HG03521 (cell line): ENCODE results near the gene RUFY2.
"Not testable (repeated sequence)": the region's sequence is repeated elsewhere in the genome, so short reads cannot be mapped to it uniquely, and the experiment has no call there.

Experiments used
- ATAC-seq: cut with Tn5 transposase; IDR thresholded peaks from one replicate; pipeline ENCODE4 v1.9.1; 2021; ENCODE audit warnings: mild to moderate bottlenecking, moderate library complexity; ENCODE audit not compliant: unreplicated experiment

RUFY2 gene, protein sequence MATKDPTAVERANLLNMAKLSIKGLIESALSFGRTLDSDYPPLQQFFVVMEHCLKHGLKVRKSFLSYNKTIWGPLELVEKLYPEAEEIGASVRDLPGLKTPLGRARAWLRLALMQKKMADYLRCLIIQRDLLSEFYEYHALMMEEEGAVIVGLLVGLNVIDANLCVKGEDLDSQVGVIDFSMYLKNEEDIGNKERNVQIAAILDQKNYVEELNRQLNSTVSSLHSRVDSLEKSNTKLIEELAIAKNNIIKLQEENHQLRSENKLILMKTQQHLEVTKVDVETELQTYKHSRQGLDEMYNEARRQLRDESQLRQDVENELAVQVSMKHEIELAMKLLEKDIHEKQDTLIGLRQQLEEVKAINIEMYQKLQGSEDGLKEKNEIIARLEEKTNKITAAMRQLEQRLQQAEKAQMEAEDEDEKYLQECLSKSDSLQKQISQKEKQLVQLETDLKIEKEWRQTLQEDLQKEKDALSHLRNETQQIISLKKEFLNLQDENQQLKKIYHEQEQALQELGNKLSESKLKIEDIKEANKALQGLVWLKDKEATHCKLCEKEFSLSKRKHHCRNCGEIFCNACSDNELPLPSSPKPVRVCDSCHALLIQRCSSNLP

DNA sequence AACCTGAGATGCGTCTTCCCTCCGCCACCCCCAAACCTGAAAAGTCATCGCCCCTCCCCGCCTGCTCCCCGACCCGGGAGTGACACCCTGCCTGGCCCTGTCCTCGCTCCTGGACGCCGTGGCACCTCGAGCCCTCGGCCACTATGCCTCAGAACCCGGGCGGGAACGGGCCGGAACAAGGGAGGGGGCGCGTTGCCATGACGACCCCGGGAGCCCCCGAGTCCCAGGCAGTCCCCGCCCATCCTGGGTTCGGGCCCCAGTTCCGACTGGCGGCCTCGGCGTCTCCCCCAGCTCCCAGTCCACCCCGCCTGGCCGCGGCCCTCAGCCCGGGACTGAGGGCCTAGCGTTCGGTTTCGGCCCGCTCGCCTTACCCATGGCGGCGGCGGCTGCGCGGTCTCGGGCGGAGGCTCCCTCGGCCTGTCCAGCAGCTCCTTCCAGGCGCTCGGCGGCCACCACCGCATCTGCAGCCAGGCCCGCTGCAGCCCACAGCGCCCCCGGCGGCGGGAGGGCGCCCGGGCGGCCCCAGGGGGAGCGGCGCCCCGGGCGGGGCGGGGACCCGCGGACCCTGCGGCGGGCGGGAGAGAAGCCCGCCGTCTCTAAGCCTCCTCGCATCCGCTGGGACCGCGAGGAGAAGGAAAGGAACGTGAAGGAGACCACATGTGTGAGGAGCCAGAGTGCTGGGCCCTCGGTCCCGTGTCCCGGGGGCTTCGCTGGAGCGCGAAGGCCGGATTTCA is at the start of gene RUFY2:
Gene RUFY2, minus strand, starts transcription at position 463 of the 734 bp plus-strand sequence. Its CDS starts 88 bp downstream, at position 375.
- peak; percentile 97 for ATAC-seq

DNA sequence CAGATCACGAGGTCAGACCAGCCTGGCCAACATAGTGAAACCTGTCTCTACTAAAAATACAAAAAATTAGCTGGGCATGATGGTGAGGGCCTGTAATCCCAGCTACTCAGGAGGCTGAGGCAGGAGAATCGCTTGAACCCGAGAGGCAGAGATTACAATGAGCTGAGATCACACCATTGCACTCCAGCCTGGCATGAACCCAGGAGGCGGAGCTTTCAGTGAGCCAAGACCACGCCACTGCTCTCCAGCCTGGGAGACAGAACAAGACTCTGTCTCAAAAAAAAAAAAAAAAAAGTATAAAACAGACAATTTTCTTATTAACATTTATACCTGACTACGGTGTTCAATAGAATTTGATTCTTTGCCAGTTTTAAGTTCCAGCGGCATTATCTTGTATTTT is 42.6 kb upstream of the RUFY2 start:
- not testable (repeated sequence) for ATAC-seq

DNA sequence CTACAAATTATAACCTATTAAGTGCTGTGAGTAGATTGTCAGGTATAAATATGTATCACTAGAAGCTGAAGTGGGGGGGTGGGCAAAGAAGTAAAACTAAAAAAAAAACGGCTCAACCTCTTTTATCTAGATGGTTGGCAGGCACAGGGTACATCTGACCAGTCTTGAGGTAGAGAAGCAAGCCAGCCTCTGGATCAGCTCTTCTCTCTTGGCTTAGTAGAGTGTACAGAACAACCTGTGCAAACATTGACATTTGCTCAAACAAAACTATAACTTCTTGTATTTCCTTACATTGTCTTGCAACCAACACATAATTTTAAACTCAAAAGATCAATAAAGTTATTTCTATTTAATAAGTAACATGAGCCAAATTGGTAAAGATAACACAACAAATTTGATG is 39.1 kb upstream of the RUFY2 start:
- ATAC-seq: no peak

DNA sequence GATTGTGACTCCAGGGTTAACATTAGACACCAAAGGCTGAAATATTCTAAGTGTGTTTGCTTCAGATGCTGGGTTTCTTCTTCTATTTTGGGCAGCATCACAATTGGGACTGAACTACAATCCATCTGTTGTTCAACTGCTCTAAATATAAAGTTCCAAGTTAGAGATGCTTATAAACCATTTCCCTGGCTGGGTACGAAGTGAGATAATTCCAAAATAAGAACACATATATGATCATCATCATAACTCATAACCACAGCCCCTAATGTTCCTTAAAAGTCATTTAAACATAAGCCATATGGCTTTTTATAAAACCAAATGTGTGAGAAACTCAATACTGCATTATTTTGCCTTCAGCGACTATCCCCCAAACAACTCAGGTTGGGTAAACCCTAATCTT is 35.9 kb upstream of the RUFY2 start:
- ATAC-seq: no peak

DNA sequence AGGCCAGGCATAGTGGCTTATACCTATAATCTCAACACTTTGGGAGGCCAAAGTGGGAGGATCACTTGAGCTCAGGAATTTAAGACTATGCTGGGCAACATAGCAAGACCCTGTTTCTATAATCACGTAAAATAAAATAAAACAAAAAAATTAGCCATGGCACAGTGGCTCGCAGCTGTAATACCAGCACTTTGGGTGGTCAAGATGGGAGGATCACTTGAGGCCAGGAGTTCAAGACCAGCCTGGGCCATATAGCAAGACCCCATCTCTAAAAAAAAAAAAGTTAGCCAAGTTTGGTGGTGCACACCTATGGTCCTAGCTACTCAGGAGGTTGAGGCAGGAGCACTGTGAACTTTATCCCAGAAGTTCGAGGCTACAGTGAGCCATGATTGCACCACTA is 33.8 kb upstream of the RUFY2 start:
- ATAC-seq: no peak

DNA sequence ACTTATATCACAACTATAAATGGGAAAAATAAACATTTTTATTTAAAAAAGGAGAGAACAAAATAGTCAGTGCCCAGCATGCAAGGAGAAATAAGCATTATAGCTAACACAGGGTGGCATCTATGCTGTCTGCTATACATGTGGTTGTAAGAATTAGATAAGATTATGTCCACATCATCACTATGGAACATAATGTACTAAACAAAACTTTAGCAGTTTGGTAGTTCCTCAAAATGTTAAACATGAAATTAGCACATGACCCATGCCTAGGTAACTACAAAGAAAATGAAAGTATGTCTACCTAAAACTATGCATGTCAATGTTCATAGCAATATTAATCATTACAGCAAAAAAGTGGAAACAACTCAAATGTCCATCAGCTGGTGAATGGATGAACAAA is 28.7 kb upstream of the RUFY2 start:
- no peak for ATAC-seq

DNA sequence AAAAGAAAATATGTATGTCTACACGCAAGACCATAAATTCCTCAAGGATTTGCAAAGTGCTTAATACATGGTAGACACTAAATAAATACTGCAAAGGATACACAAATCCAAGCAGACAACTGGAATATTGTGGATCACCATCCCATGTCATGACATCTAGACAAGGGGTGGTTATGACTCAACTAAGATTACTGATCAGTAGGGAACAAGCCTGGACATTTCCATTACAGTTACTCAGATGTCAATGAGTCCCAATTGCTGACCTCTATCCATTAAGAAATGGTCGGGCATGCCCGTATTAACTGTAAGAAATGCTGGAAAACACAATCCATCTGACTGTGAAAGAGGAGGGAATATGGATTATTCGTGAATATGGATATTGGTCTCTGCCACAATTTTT is 27.6 kb upstream of the RUFY2 start:
- ATAC-seq: no peak

DNA sequence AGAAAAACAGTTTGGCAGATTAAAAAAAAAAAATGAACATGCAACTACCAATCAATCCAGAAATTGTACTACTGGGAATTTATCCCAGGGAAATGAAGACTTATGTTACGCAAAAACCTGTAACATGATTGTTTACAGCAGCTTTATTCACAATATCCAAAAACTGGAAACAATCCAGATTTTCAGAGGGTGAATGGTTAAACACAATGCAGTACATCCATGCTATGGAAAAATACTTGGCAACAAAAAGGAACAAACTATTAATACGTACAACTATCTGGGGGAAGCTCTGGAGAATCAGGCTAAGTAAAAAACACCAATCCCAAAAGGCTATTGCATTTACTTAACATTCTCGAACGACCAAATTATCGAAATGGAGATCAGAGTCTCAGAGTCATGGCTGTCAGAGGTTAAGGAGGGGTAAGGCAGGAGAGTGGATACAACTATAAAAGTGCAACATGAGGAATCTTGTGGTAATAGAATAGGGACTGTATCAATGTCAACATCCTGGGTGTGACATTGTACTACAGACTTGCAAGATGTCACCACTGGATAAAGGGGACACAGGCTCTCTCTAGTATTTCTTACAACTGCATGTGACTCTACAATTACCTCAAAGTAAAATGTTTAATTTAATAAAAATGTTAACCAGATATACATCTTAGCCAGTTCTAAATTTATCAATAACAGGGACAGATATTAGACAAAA is 21.5 kb upstream of the RUFY2 start:
- ATAC-seq: no peak

DNA sequence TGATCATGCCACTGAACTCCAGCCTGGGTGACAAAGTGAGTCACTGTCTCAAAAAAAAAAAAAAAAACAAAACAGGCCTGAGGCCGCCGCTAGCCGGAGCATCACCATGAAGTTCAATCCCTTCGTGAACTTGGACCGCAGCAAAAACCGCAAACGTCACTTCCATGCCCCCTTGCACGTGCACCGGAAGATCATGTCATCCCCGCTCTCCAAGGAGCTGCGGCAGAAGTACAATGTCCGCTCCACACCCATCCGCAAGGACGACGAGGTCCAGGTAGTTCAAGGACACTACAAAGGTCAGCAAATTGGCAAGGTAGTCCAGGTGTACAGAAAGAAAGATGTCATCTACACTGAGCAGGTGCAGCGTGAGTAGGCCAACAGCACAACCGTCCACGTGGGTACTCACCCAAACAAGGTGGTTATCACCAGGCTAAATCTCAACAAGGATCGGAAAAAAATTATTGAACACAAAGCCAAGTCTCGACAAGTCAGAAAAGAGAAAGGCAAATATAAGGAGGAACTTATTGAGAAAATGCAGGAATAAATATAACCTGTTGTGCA is 17.5 kb upstream of the RUFY2 start:
- no peak for ATAC-seq

DNA sequence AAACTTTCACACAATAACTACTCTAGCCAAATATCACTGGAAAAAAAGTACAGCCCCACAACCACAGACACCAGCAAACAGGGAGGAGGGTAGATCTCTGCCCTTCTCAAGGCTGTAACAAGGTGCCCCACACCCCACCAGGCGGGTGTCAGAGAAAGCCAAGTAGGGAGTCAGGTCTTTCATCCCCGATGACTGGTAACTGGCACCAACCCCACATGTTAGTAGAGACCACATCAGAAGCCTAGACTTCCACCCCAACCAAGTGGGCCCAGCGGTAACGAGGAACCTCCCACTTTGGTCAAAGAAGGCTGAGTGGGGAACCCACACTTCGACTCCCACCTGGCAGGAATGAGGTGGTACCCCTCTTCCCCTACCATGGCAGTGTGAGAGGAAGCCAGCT is 16.4 kb upstream of the RUFY2 start:
- no peak for ATAC-seq

DNA sequence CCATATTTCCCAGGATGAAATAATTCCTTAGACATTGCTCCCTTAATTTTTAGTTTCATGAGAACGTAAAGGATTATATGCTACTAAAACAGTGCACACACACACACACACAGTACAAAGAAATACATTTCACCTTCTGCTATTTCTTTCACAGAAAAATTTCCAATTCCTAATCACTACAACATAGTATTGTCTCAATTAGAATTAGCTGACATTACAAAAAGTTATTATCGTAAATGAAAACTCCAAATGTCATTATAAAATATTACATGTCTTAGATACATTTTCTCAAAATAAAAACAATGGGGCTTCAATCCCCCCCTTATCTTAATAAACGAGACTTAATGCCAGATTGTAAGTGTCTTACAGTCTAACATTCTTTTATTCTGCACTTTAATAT is 12.3 kb upstream of the RUFY2 start:
- no peak for ATAC-seq

DNA sequence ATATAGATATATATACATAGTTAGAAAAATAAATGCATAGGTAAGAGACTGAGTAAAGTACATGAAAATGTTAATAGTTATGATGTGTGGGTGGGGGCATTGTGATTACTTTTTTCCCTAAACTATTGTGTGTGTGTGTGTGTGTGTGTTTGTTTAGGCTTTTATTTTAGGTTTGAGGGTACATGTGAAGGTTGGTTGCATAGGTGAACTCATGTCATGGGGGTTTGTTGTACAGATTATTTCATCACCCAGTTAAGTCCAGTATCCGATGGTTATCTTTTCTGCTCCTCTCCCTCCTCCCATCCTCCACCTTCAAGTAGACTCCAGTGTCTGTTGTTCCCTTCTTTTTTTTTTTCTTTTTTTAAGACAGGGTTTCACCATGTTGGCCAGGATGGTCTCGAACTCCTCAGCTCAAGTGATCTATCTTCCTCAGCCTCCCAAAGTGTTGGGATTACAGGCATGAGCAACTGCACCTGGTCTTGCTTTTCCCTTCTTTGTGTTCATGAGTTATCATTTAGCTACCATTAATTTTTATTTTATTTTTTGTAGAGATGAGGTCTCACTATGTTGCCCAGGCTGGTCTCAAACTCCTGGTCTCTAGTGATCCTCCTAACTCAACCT is 1.9 kb upstream of the RUFY2 start:
- no peak for ATAC-seq

DNA sequence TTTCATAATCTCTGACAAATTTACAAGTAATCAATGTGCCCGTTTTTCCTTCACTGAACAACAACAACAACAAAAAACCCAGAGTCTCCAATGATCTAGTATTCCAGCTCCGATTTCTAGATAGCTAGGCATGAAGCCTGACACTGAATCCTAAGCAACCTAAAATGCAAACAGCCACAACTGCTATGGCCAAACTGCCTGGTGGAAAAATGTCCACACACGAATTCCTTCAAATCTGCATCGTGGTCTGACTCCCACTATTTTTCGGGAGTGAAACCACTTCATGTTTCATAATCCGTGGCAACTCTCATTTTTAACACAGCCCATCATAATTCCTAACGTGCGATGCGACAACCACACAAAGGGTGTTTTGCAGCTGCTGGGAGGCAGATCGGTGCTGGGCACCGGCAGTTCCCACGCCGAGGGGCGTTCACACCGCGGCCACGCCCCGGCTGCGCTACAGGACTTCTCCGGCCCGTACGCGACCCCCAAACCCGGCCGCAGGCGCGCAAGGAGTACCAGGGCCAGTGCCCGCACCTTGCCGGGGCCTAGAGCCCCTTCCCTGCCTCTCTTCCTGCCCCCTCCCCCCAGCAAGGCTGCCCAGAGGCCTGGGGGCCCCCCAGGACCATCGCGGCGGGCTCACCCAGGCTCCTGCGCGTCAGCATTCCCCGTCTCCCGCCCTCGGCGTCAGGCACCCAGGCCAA is 814 bp downstream of the RUFY2 start:
- peak; percentile 27 for ATAC-seq

DNA sequence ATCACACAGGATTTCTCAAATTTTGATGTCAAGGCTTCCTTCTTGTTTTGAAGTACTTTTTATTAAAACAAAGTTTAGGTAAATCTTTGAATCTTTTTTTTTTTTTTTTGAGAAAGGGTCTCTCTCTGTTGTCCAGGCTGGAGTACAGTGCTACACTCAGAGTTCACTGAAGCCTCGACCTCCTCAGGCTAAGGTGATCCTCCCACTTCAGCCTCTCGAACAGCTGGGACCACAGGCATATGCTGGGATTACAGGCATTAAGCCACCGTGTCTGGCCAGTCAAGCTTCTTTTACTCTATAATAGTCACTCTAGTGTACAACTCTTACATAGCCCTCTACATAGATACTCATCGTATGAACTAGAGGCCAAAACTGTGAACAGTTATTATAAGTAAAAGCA is 3.4 kb downstream of the RUFY2 start:
- no peak for ATAC-seq

DNA sequence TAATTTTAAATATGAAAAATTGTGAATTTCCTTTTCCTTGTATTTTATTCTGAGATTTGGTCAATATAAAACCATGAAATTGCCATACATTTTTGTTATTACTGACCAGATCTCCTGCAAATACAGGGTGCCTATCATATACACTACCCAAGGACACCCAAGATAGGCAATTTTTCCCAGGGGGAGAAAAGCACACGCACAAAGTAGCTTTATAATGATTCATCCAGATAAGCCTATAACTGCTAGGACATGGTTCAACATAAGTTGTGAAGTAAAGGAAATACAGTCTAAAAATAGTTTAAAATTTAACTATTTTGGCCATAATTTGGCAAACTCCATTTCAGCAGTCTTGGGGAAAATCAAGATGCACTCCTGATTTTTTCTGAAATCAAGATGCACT is 4.8 kb downstream of the RUFY2 start:
- no peak for ATAC-seq

DNA sequence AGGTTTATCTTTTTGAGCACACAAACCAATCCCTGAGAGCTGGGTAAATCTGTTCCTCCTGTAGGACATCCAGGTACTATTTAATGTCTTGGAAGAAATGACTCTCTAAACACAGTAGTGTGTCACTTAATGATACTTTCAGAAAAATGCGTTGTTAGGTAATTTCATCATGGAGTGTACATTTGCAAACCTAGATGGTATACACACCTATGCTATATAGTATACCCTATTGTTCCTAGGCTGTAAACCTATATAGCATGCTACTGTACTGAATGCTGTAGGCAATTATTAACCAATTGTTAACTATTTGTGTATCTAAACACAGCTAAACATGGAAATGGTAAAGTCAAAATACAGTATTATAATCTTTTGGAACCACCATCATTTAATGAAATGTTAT is 10.1 kb downstream of the RUFY2 start:
- ATAC-seq: no peak

DNA sequence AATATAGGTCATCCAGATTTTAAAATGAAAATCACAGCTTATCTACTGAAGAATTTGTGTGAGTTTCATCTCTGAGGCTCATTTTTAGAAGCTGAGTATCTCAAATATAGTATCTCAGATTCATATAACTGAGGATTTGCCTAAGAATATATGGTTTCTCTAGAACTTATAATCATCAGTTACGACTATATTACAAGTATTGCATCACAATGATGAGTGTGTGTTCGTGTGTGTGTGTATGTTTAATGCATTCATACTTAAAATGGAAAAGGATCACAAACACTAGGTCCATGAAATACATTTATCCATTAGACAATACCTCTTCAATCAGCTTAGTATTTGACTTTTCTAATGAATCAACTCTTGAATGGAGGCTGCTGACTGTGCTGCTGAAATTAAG is 21.3 kb downstream of the RUFY2 start:
- ATAC-seq: no peak

DNA sequence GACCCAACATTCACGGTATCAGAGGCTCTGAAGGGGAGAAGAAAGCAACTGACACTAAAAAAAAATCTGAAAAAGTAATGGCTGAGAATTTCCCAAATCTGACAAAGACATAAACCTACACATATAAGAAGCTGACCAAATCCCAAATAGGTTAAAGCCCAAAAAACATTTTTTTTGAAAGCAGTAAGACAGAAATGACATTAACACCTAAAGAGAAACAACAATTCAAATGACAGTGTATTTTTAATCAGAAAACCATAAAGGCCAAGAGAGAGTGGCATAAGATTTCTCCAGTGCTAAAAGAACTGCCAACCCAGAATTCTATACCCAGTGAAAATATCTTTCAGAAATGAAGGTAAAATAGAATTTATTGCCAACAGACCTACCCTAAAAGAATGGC is 35.5 kb downstream of the RUFY2 start:
- ATAC-seq: no peak

DNA sequence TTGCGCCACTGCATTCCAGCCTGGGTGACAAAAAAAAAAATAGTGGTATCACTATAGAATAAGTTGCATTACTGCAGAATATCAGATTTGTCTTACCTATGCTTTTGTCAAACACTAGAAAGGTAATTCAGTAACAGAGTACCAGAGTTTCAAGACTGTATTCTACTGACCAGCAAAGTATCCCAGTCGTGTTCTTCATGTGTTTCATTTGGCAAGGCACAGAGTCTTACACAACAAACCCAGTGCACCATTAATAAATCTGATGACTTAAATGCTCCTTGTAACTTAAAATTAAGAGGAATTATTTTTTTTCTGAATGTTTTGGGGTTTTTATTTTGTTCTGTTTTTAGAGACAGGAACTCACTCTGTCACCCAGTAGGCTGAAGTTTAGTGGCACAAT is 40.0 kb downstream of the RUFY2 start:
- ATAC-seq: no peak

DNA sequence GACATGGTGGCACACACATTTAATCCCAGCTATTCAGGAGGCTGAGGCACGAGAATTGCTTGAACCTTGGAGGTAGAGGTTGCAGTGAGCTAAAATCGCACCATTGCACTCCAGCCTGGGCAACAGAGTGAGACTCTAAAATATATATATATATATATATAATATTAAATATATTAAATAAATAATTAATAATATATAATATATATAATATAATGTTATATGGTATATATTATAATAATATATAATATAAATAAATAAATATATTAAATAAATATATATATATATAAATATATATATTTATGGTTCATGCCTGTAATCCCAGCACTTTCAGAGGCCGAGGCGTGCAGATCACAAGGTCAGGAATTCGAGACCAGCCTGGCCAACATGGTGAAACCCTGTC is 40.5 kb downstream of the RUFY2 start:
- no peak for ATAC-seq
